ENCODE data around the gene RBM34. TPM values are rescaled to one million over a fixed set of nuclear protein-coding genes. Genes with fewer than 3 reads are reported as not detected.
A peak's percentile ranks its signal among the peaks of the same experiment; 100 is the strongest.

The RBM34 gene
- total and polyA plus RNA-seq, 2 donors from 2014 or later: 65.8 to 68.9 TPM

- intact Hi-C loops (cut with DNase I): no loop called here
- no peaks in the 10 kb centered on the region for H3K36me3 ChIP-seq (ENCODE audit: control insufficient read depth in 2 of 3, insufficient read depth in 3 of 3, low read length in 3 of 3)
- peaks cover 0 to 9% (median 0%) of the 10 kb centered on the region in 3 donors for H3K4me1 ChIP-seq (ENCODE audit: control insufficient read depth in 2 of 3, insufficient read depth in 2 of 3, low read depth in 1 of 3, low read length in 3 of 3)
- no peak overlapping the region for H3K4me3 ChIP-seq (ENCODE audit: low read length in 3 of 3)
- TF ChIP-seq, protein P1, sequence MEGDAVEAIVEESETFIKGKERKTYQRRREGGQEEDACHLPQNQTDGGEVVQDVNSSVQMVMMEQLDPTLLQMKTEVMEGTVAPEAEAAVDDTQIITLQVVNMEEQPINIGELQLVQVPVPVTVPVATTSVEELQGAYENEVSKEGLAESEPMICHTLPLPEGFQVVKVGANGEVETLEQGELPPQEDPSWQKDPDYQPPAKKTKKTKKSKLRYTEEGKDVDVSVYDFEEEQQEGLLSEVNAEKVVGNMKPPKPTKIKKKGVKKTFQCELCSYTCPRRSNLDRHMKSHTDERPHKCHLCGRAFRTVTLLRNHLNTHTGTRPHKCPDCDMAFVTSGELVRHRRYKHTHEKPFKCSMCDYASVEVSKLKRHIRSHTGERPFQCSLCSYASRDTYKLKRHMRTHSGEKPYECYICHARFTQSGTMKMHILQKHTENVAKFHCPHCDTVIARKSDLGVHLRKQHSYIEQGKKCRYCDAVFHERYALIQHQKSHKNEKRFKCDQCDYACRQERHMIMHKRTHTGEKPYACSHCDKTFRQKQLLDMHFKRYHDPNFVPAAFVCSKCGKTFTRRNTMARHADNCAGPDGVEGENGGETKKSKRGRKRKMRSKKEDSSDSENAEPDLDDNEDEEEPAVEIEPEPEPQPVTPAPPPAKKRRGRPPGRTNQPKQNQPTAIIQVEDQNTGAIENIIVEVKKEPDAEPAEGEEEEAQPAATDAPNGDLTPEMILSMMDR (IDR thresholded peaks at IDR 0.05; ENCODE audit: borderline replicate concordance, extremely low read depth, insufficient read depth): no peak
- no peak for FAIRE-seq
- DNase-seq: peak in 1 of 5 donors; percentile 5
- no peak overlapping the region for H3K9ac ChIP-seq (ENCODE audit: low read length in 3 of 3)
- H3K27me3 ChIP-seq (ENCODE audit: control insufficient read depth, insufficient read depth, low read length): no peaks in the 10 kb centered on the region
- no peak overlapping the region for H3K27ac ChIP-seq (ENCODE audit: low read depth in 2 of 2, low read length in 2 of 2)
- H3K9me3 ChIP-seq (ENCODE audit: control insufficient read depth in 2 of 3, insufficient read depth in 1 of 3, low read length in 3 of 3): no peaks in the 10 kb centered on the region
Observed at GRCh38 chr1:235102259-235102582, 58.8 kb downstream of the RBM34 start.

DNA sequence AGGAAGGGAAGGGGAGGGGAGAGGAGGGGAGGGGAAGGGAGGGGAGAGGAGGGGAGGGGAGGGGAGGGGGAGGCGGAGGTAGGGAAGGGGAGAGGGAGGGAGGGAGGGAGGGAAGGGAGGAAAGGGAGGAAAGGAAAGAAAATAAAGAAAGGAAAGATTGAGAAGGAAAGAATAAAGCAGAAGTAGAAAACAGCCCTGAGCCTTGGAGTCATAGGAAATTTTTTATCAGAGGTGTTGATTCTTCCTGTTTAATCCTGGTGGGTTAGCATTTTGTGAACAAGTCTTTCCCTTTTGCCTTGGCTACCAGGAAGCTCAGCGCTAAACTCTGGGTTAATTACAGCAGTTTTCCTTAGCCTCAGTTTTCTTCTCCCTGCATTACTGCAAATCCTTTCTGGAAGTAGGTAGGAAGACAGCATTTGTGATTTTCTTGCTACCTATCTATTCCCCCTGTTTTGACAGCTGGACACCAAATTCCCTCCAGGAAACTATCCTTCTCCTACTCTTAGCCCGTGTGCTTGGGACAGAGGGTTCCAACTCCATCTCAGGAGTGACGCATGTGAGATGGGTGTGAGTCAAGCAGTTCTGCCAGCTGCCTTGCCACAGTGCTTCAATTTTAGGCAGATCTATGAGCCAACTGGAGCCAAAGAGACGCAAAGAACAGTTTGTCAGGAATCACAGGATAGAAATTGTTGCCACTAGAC lies 59.3 kb downstream of the RBM34 start:
- no peak overlapping the region for H3K4me3 ChIP-seq (ENCODE audit: low read length in 3 of 3)
- H3K4me1 ChIP-seq (ENCODE audit: control insufficient read depth in 2 of 3, insufficient read depth in 2 of 3, low read depth in 1 of 3, low read length in 3 of 3): peaks cover 0 to 9% (median 0%) of the 10 kb centered on the region in 3 donors
- intact Hi-C loops (cut with DNase I): no loop called here
- H3K36me3 ChIP-seq (ENCODE audit: control insufficient read depth in 2 of 3, insufficient read depth in 3 of 3, low read length in 3 of 3): no peaks in the 10 kb centered on the region
- FAIRE-seq (no peak), DNase-seq (no peak)
- H3K9ac ChIP-seq (ENCODE audit: low read length in 3 of 3): no peak overlapping the region
- no peak overlapping the region for H3K27ac ChIP-seq (ENCODE audit: low read depth in 2 of 2, low read length in 2 of 2)
- TF ChIP-seq, protein P1 (IDR thresholded peaks at IDR 0.05; ENCODE audit: borderline replicate concordance, extremely low read depth, insufficient read depth): no peak
- no peaks in the 10 kb centered on the region for H3K9me3 ChIP-seq (ENCODE audit: control insufficient read depth in 2 of 3, insufficient read depth in 1 of 3, low read length in 3 of 3)
- no peaks in the 10 kb centered on the region for H3K27me3 ChIP-seq (ENCODE audit: control insufficient read depth, insufficient read depth, low read length)

GRCh38 chr1:235100194-235100772 lies 60.8 kb downstream of the RBM34 start:
- H3K27me3 ChIP-seq (ENCODE audit: control insufficient read depth, insufficient read depth, low read length): no peaks in the 10 kb centered on the region
- H3K4me1 ChIP-seq (ENCODE audit: control insufficient read depth in 2 of 3, insufficient read depth in 2 of 3, low read depth in 1 of 3, low read length in 3 of 3): peaks cover 0 to 9% (median 0%) of the 10 kb centered on the region in 3 donors
- H3K9me3 ChIP-seq (ENCODE audit: control insufficient read depth in 2 of 3, insufficient read depth in 1 of 3, low read length in 3 of 3): no peaks in the 10 kb centered on the region
- H3K4me3 ChIP-seq (ENCODE audit: low read length in 3 of 3): no peak overlapping the region
- H3K27ac ChIP-seq (ENCODE audit: low read depth in 2 of 2, low read length in 2 of 2): no peak overlapping the region
- intact Hi-C loops (cut with DNase I): no loop called here
- H3K9ac ChIP-seq (ENCODE audit: low read length in 3 of 3): no peak overlapping the region
- TF ChIP-seq, protein P1 (IDR thresholded peaks at IDR 0.05; ENCODE audit: borderline replicate concordance, extremely low read depth, insufficient read depth): no peak
- DNase-seq: peak in 3 of 5 donors; percentile 10 to 38 (median 33)
- no peaks in the 10 kb centered on the region for H3K36me3 ChIP-seq (ENCODE audit: control insufficient read depth in 2 of 3, insufficient read depth in 3 of 3, low read length in 3 of 3)
- FAIRE-seq: no peak
